Activated CD4-positive, alpha-beta T cell treated with anti-CD3 and anti-CD28 coated beads for 48 hours (primary cell): ENCODE measurements around the gene NEK6.

Experiments
- DNase-seq: peaks from one replicate; pipeline ENCODE4 v3.0.0-alpha.2; 2020

The NEK6 gene

GRCh38 chr9:124282442-124283227 is 24.9 kb downstream of the NEK6 start:
- DNase-seq, result no peak

- no peak for DNase-seq
Observed at GRCh38 chr9:124283228-124283814, 25.6 kb downstream of the NEK6 start.

GRCh38 chr9:124284237-124284831 is 26.6 kb downstream of the NEK6 start:
- no peak for DNase-seq

GRCh38 chr9:124284940-124285441 is 27.2 kb downstream of the NEK6 start:
- DNase-seq, result no peak

GRCh38 chr9:124285490-124285889 is 27.7 kb downstream of the NEK6 start:
- no peak for DNase-seq

- DNase-seq, result peak; percentile 59
Observed at GRCh38 chr9:124285903-124286291, 28.1 kb downstream of the NEK6 start.

- DNase-seq, result peak; percentile 69
Observed at GRCh38 chr9:124286292-124286931, 28.7 kb downstream of the NEK6 start.

- no peak for DNase-seq
Observed at GRCh38 chr9:124290053-124290591, 32.4 kb downstream of the NEK6 start.

GRCh38 chr9:124290743-124291554 is 33.2 kb downstream of the NEK6 start:
- no peak for DNase-seq

GRCh38 chr9:124291801-124292396 is 34.1 kb downstream of the NEK6 start:
- peak; percentile 58 for DNase-seq

GRCh38 chr9:124292696-124293593 is 35.2 kb downstream of the NEK6 start:
- no peak for DNase-seq

GRCh38 chr9:124293718-124294506 is 36.2 kb downstream of the NEK6 start:
- no peak for DNase-seq

- no peak for DNase-seq
Observed at GRCh38 chr9:124295159-124295794, 37.5 kb downstream of the NEK6 start.

GRCh38 chr9:124296094-124296493 is 38.3 kb downstream of the NEK6 start:
- DNase-seq, result no peak

- no peak for DNase-seq
Observed at GRCh38 chr9:124296796-124297550, 39.2 kb downstream of the NEK6 start.

- no peak for DNase-seq
Observed at GRCh38 chr9:124297551-124297901, 39.8 kb downstream of the NEK6 start.

GRCh38 chr9:124297915-124298645 is 40.3 kb downstream of the NEK6 start:
- DNase-seq, result no peak

- no peak for DNase-seq
Observed at GRCh38 chr9:124298646-124299235, 41.0 kb downstream of the NEK6 start.
